MM.1S (cell line): ENCODE measurements around the gene SPIRE2.
"Not testable (repeated sequence)": the region's sequence is repeated elsewhere in the genome, so short reads cannot be mapped to it uniquely, and the experiment has no call there.

ENCODE experiments used
- DNase-seq: peaks from one replicate; pipeline ENCODE4 v3.0.0-alpha.2; 2015
- H2AFZ ChIP-seq: fragments of 300-600 bp; sonication (generic); 2 replicates; pipeline ENCODE4 v1.6.0; 2016; ENCODE audit warnings: antibody characterized with exemption, low read length
- H3F3A ChIP-seq: fragments of 300-600 bp; sonication (generic); 2 replicates; pipeline ENCODE4 v1.6.1; 2016; ENCODE audit warnings: mild to moderate bottlenecking, antibody characterized with exemption, low read length, moderate library complexity, mixed read lengths; ENCODE audit not compliant: insufficient read depth
- H3K27ac ChIP-seq: fragments of 300-600 bp; sonication (generic); 2 replicates; pipeline ENCODE4 v1.5.1; 2016; ENCODE audit warnings: mild to moderate bottlenecking, low read length
- H3K27me3 ChIP-seq: fragments of 300-600 bp; sonication (generic); replicated peaks from 2 replicates; pipeline ENCODE4 v1.6.0; 2016; ENCODE audit warnings: low read length; ENCODE audit not compliant: insufficient read depth
- H3K36me3 ChIP-seq: fragments of 300-600 bp; sonication (generic); replicated peaks from 2 replicates; pipeline ENCODE4 v1.6.1; 2016; ENCODE audit warnings: mild to moderate bottlenecking, low read length, mixed read lengths; ENCODE audit not compliant: insufficient read depth
- H3K4me1 ChIP-seq: fragments of 300-600 bp; sonication (generic); 2 replicates; pipeline ENCODE4 v1.6.1; 2016; ENCODE audit warnings: low read length, mixed read lengths
- H3K4me2 ChIP-seq: fragments of 300-600 bp; sonication (generic); 2 replicates; pipeline ENCODE4 v1.6.0; 2016; ENCODE audit warnings: low read depth, low read length
- H3K4me3 ChIP-seq: fragments of 300-600 bp; sonication (generic); 2 replicates; pipeline ENCODE4 v1.5.1; 2016; ENCODE audit warnings: low read length, mixed read lengths
- H3K79me2 ChIP-seq: fragments of 300-600 bp; sonication (generic); 2 replicates; pipeline ENCODE4 v1.6.1; 2016; ENCODE audit warnings: mixed run types, low read length, mixed read lengths
- H3K9ac ChIP-seq: fragments of 300-600 bp; sonication (generic); 2 replicates; pipeline ENCODE4 v1.6.1; 2016; ENCODE audit warnings: low read length, mixed read lengths
- H3K9me2 ChIP-seq: fragments of 300-600 bp; sonication (generic); replicated peaks from 2 replicates; pipeline ENCODE4 v1.6.1; 2016; ENCODE audit warnings: mild to moderate bottlenecking, low read length, mixed read lengths; ENCODE audit not compliant: insufficient read depth
- H3K9me3 ChIP-seq: fragments of 300-600 bp; sonication (generic); replicated peaks from 2 replicates; pipeline ENCODE4 v1.6.1; 2016; ENCODE audit warnings: mild to moderate bottlenecking, low read length, mixed read lengths; ENCODE audit not compliant: insufficient read depth
- H4K20me1 ChIP-seq: fragments of 300-600 bp; sonication (generic); 2 replicates; pipeline ENCODE4 v1.6.1; 2016; ENCODE audit warnings: mild to moderate bottlenecking, low read length, moderate library complexity, mixed read lengths; ENCODE audit not compliant: insufficient read depth
- EZH2 ChIP-seq: fragments of 300-600 bp; sonication (generic); optimal IDR thresholded peaks from 2 replicates; pipeline ENCODE3; 2017; ENCODE audit warnings: low read depth, mild to moderate bottlenecking, antibody characterized with exemption, low read length, mixed read lengths
- EZH2phosphoT487 ChIP-seq: fragments of 300-600 bp; sonication (generic); IDR thresholded peaks from 2 replicates; pipeline ENCODE4 v1.6.1; 2018; ENCODE audit warnings: antibody characterized with exemption, low read length
- TF ChIP-seq, protein P1 (sequence below): fragments of 300-600 bp; sonication (generic); IDR thresholded peaks from 2 replicates; pipeline ENCODE4 v1.5.1; 2016; ENCODE audit warnings: antibody characterized with exemption, low read length, mixed read lengths

The SPIRE2 gene

DNA sequence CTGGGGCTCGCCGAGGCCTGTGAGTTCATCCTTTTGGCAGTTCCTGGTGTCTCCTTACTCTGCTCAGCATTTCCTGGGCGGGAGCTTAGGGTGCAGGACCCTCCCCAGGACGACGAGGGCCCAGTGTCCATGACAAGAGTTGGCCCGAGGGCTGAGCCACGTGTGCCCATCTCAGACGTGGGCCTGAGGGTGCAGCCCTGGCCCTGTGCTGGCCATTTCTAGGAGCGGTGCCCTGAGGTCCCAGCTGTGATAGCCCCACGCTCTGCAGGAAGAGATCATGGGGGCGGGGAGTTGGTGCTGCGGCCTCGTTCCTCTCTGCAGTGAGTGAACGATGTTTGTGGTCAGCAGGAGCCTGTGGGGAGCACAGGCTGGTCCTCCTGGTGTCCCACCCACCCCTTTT lies 84.4 kb downstream of the SPIRE2 start:
- Histone ChIP-seq H3K27ac (no peak overlapping the region), H3K9me2 (no peaks in the 10 kb centered on the region), H3K79me2 (no peaks in the 10 kb centered on the region), H3K4me1 (no peaks in the 10 kb centered on the region), H2AFZ (no peak overlapping the region), H3F3A (peaks cover 6% of the 10 kb centered on the region), H4K20me1 (no peaks in the 10 kb centered on the region), H3K4me2 (no peak overlapping the region), H3K27me3 (no peaks in the 10 kb centered on the region), H3K36me3 (no peaks in the 10 kb centered on the region), H3K9me3 (no peaks in the 10 kb centered on the region), H3K4me3 (no peak overlapping the region), H3K9ac (no peak overlapping the region)
- TF ChIP-seq EZH2phosphoT487 (no peak), EZH2 (no peak)
- TF ChIP-seq, protein P1, sequence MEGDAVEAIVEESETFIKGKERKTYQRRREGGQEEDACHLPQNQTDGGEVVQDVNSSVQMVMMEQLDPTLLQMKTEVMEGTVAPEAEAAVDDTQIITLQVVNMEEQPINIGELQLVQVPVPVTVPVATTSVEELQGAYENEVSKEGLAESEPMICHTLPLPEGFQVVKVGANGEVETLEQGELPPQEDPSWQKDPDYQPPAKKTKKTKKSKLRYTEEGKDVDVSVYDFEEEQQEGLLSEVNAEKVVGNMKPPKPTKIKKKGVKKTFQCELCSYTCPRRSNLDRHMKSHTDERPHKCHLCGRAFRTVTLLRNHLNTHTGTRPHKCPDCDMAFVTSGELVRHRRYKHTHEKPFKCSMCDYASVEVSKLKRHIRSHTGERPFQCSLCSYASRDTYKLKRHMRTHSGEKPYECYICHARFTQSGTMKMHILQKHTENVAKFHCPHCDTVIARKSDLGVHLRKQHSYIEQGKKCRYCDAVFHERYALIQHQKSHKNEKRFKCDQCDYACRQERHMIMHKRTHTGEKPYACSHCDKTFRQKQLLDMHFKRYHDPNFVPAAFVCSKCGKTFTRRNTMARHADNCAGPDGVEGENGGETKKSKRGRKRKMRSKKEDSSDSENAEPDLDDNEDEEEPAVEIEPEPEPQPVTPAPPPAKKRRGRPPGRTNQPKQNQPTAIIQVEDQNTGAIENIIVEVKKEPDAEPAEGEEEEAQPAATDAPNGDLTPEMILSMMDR, result no peak
- DNase-seq, result no peak

DNA sequence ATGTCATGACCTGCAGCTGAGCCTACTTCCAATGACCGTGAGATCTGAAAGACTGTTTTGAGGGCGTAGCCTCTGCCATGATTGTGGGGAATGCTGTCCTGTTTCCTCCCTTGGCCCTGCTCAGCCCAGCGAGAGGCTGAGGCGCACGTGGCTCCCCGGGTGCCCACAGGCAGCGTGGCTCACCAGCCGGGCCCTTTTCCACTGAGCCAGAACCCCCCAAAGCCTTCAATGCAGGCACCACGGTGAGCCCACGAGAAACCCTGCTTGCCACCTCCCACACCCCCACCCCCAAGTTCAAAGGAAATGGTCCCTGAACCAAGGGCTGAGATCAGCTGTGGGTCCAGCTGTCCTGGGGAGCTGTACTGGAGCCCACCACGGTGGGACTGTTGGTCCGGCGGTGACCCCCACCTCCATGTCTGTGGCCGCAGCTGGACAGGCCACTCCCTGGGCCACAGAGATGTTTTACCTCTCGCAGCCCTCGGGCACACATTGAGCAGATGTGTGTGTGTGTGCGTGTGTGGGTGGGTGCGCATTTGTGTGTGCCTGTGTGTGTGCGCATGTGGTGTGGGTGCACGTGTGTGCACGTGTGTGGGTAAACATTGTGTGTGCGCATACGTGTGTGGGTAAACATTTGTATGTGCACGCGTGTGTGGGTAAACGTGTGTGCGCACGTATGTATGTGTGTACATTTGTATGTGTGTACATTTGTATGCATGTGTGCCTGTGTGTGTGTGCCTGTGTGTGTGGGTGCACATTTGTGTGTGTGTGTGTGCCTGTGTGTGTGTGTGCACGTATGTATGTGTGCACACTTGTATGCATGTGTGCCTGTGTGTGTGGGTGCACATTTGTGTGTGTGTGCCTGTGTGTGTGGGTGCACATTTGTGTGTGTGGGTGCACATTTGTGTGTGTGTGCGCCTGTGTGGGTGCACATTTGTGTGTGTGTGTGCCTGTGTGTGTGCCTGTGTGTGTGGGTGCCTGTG lies 85.4 kb downstream of the SPIRE2 start:
- no peaks in the 10 kb centered on the region for H4K20me1 ChIP-seq
- peaks cover 7% of the 10 kb centered on the region for H3F3A ChIP-seq
- H3K4me3 ChIP-seq, result no peak overlapping the region
- H3K36me3 ChIP-seq, result no peaks in the 10 kb centered on the region
- no peaks in the 10 kb centered on the region for H3K79me2 ChIP-seq
- no peak for TF ChIP-seq EZH2phosphoT487
- no peaks in the 10 kb centered on the region for H3K27me3 ChIP-seq
- no peak overlapping the region for H3K4me2 ChIP-seq
- no peaks in the 10 kb centered on the region for H3K9me3 ChIP-seq
- H3K9me2 ChIP-seq, result no peaks in the 10 kb centered on the region
- no peak overlapping the region for H3K27ac ChIP-seq
- H3K9ac ChIP-seq, result no peak overlapping the region
- H3K4me1 ChIP-seq, result peaks cover 4% of the 10 kb centered on the region; the same call in 1 of the 2 replicates
- DNase-seq, result no peak
- H2AFZ ChIP-seq, result no peak overlapping the region

DNA sequence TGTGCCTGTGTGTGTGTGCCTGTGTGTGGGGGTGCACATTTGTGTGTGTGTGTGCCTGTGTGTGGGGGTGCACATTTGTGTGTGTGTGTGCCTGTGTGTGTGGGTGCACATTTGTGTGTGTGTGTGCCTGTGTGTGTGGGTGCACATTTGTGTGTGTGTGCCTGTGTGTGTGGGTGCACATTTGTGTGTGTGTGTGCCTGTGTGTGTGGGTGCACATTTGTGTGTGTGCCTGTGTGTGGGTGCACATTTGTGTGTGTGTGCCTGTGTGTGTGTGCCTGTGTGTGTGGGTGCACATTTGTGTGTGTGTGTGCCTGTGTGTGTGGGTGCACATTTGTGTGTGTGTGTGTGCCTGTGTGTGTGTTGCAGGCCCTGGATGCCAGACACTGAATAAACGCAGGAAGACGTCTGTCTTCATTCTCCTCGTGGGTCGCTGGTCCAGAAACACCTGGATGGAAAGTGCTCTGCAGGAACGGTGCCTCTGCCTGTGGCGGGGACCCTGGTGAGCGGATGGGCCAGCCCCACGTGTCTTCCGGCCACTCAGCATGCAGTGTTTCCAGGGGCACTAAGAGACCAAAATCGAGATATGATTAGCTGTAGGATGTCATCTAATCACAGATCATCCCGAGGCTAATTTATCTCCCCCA lies 86.5 kb downstream of the SPIRE2 start:
- H3K9me2 ChIP-seq, H4K20me1 ChIP-seq, H3K9me3 ChIP-seq, H3K9ac ChIP-seq, H2AFZ ChIP-seq, H3K4me1 ChIP-seq, H3F3A ChIP-seq, H3K79me2 ChIP-seq, H3K36me3 ChIP-seq, H3K4me2 ChIP-seq, H3K27me3 ChIP-seq, H3K27ac ChIP-seq, H3K4me3 ChIP-seq, DNase-seq: not testable (repeated sequence)

DNA sequence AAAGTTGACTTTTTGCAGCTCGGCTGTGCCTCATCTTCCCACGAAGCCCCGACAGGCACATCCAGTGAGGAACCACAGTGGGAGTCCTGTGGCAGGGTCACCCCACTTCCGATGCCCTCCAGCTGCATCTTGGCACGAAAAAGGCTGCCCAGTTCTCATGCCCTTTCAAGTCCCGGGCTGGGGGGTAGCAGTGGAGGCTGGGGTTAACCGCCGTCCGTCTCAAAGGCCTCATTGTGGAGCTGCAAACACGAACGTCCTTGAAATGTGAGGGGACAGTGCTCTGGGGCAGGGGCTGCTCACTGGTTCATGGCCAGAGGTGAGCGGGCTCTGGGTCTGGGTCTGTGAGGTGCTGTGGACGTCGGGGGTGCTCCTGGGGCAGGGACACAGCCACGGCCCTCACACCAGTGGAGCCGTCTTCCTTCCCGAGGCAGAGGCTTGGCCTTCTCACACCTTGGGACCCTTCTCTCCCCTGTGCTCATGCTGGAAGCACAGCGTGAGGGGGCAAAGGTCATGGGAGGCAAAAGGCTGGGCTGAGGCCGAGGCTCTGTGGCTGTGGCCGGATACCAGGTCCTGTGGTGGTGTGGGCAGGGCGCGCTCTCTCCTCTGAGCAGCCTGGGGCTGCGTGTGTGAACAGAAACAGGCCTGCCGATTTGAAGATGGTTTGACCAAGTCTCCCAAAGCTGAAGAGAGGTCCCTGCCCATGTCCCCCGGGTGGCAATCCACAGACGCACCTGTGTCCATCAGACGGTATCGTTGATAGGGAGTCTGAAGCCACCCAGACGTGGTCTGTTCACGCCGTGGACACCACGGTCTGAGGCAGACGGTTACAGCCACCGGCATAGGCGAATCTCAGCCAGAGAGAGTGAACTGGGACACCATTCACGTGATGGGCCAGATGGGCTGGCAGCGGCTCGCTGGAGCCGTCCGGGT lies 87.3 kb downstream of the SPIRE2 start:
- H3K9me3 ChIP-seq, result no peaks in the 10 kb centered on the region
- no peaks in the 10 kb centered on the region for H3K27me3 ChIP-seq
- no peaks in the 10 kb centered on the region for H3K79me2 ChIP-seq
- H3F3A ChIP-seq, result peaks cover 7% of the 10 kb centered on the region
- no peak for DNase-seq
- no peak overlapping the region for H3K4me3 ChIP-seq
- TF ChIP-seq, protein P1, result no peak
- H3K4me1 ChIP-seq, result peaks cover 6% of the 10 kb centered on the region; the same call in 1 of the 2 replicates
- no peaks in the 10 kb centered on the region for H3K9me2 ChIP-seq
- no peaks in the 10 kb centered on the region for H4K20me1 ChIP-seq
- no peak overlapping the region for H3K27ac ChIP-seq
- H3K9ac ChIP-seq, result no peak overlapping the region
- H3K36me3 ChIP-seq, result no peaks in the 10 kb centered on the region
- no peak overlapping the region for H3K4me2 ChIP-seq
- no peak overlapping the region for H2AFZ ChIP-seq
